Activated CD4-positive, alpha-beta T cell treated with anti-CD3 and anti-CD28 coated beads, Interleukin-2, amount 50 U/mL, for 4 hours (primary cell): ENCODE results near the gene SLC2A8.

Source experiments
- DNase-seq, 2 experiments: peaks; one replicate each; pipeline ENCODE4 v3.0.0-alpha.2; 2020

Gene SLC2A8

DNA sequence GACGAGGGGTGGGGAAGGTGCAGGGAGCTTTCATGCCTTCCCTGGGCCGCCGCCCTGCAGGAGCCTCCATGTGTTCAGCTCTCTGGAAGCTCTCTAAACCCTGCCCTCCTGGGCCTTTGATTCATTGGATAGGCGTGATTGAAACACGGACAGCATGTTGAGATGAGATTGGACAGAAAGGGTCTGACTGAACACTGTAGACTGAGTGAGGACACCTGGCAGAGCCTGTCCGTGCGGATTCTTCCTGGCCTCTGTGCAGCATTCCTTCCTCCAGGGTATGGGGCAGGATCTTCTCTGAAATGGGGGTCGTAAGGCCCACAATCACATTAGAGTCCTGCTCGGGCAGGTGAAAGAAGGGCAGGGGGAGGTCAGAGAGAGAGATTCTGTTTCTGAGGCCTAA is 41.4 kb downstream of the SLC2A8 start:
- DNase-seq = no peak

DNA sequence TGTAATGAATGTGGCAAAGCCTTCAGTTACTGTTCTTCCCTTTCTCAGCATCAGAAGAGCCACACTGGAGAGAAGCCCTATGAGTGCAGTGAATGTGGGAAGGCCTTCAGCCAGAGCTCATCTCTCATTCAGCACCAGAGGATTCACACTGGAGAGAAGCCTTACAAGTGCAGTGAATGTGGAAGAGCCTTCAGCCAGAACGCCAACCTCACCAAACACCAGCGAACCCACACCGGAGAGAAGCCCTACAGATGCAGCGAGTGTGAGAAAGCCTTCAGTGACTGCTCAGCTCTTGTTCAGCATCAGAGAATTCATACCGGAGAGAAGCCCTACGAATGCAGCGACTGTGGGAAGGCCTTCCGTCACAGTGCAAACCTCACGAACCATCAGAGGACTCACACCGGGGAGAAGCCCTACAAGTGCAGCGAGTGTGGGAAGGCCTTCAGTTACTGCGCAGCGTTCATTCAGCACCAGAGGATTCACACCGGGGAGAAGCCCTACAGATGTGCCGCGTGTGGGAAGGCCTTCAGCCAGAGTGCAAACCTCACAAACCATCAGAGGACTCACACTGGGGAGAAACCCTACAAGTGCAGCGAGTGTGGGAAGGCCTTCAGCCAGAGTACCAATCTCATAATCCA is 47.4 kb downstream of the SLC2A8 start:
- no peak for DNase-seq

DNA sequence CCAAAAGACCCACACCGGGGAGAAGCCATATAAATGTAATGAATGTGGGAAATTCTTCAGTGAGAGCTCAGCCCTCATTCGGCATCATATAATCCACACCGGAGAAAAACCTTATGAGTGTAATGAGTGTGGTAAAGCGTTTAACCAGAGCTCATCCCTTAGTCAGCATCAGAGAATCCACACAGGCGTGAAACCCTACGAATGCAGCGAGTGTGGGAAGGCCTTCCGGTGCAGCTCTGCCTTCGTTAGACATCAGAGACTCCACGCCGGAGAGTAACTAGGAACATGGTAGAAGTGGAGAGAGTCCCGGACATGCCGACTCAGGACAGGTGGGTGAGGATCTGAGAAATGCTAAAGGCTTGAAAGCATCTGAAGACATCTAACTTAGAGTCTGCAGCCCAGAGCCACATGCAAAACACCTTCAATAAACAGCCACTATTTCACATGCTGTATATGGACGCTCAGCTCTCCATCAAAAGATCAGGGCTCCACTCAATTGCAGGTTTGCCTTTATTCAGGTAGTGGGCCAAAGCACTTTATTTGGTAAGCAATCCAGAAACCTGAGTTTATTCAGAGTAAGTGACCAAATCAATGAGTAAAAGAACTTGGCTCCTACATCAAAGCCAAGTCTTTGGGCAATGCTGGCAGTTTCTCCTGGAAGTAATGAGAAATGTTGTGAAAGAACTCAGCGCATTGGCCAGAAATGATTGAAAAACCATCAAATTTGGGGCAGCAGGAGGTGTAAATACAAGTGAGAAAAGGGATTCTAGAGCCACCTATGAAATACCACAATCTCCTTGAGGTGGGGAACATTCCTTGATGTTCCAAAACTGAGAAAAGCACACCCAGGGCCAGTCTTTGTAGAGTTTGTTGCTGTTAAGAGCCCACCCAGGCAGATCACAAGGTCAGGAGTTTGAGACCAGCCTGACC is 48.2 kb downstream of the SLC2A8 start:
- DNase-seq = no peak

DNA sequence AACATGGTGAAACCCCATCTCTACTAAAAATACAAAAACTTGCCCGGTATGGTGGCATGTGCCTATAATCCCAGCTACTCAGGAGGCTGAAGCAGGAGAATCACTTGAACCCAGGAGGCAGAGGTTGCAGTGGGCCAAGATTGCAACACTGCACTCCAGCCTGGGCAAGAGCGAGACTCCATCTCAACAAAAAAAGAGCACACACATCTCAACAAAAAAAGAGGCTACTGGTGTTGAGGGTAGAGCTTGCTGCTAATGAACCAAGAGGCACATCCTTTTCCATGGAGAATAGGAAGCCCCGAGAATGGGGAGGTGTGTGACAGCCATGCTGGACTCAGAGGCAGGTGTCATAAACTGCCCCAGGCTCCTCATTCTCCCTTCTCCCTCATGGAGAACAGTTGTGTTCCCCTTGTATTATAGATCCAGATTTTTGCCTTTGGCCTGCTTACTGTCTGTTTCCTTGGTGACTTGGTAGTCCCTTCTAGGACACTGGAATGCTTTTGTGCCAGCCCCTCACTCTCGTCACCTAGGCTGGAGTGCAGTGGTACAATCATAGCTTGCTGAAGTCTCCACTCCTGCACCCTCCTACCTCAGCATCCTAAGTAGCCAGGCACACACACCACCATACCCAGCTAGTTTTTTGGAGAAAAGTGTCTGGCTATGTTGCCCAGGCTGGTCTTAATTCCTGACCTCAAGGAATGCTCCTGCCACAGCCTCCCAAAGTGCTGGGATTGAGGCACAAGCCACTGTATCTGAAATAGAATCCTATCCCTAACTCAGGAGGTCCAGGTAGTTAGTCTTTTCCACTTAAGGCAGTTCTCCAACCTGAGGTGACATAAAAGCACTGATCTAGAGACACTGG is 49.1 kb downstream of the SLC2A8 start:
- no peak for DNase-seq

DNA sequence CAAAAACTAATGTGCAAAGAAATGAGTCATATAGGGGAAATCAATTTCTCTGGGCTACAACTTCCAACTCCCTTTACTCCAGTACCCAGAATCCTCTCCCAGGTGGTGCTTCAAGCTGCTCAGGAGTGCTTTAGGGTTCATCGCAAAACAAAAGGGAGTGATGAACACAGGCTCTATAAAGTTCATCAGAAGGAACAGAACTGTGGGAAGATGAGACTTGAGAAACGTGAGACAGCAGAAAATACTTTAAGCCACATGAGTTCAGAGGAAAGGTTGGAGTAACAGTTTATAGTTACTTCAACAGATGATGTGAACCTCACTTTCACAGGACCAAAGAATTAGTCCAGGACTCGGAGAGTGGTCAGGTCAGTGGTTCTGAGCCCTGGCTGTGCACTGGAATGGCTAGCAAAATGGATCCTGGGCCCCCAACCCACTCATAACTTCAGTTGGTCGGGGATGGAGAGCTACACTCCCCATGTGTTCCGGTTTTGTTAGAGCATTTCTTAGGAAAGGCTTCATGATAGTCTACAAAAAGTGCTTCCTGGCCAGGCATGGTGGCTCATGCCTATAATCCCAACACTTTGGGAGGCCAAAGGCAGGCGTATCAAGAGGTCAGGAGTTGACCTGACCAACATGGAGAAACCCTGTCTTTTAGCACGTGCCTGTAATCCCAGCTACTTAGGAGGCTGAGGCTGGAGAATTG is 49.9 kb downstream of the SLC2A8 start:
- no peak for DNase-seq

DNA sequence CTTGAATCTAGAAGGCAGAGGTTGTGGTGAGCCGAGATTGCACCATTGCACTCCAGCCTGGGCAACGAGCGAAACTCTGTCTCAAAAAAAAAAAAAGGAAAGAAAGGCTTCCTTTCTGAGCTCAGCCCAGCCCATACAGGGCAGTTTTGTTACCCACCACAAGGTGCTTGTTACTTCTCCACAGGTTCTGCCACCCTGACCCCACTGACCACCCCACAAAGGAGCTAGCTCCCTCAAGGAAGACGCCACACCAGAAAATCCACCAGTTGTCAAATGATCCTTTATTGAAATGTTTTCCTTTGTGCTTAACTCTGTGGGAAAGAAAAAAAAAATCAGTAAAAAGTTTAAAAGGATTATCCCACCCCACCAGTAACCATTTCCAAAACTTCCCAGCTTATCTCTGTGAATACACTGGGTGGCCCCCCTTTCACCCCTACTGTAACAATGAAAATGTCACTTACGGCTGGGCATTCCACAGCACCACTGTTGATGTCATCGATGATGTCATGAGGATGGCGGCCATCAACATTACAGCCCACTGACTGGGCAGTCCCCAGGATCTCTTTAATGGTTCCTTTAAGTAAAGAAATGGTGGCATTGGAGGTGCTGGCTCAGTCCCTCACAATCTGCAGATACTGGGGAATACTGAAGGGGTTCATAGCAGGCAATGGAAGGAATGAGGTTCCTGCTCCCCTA is 50.6 kb downstream of the SLC2A8 start:
- DNase-seq = no peak

DNA sequence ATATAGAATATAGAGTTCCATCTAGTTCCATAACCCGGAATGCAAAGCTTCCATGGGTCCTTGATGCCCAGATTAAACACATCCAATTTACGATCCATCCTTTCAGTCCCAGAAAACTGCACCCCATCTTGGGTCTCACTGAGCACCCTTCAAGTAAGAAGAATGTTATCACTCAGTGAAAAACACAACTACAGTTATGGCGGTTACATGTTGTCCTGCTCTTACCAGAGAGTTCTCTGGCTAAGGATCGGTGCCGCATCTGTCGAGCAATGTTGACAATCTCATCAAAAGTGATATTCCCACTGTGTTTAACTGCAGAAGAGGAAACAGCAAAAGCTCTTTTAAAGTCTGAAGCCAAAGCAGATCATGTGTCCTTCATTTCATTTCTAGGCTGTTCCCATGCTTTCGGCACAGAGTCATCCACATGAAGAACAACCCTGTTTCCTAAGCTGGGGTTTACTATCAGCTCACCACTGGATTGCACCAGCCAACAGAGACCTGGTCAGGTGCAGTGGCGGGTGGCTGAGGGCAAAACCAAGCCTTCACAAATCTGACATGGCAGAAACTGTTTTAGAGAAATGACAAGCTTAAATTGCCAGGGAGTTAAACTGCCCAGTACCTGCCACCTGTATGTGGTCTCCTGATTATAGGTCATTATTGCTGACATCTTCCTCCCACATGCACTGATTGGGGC is 51.3 kb downstream of the SLC2A8 start:
- DNase-seq = no peak

DNA sequence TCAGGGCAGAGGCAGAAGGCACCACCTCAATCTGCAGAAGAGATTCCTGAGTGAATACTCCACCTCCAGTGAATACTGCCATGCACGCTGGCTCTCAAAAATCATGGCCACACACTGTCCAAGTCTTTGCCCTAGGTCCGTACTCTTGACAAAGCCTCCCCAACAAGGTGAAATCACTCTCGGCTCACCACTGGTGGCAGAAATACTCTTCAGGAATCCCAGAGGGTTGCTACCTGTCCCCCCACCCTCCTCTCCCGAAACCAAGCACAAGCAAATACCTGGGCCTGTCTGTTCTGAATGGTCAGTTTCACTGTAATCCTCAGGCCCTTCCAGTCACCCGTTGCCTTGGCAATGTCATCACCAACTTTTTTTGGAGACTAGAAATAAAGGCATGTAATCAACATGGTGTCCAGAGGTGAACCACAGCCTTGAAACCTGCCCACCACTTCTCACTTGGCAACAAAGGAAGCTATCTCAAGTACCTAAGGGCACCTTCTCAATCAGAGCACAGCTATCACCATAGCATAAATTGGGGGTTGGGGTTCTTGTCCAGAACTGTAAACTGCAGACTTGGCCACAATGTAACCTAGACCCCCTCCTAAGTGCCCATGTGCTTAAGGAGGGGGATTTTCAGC is 52.5 kb downstream of the SLC2A8 start:
- DNase-seq = no peak

DNA sequence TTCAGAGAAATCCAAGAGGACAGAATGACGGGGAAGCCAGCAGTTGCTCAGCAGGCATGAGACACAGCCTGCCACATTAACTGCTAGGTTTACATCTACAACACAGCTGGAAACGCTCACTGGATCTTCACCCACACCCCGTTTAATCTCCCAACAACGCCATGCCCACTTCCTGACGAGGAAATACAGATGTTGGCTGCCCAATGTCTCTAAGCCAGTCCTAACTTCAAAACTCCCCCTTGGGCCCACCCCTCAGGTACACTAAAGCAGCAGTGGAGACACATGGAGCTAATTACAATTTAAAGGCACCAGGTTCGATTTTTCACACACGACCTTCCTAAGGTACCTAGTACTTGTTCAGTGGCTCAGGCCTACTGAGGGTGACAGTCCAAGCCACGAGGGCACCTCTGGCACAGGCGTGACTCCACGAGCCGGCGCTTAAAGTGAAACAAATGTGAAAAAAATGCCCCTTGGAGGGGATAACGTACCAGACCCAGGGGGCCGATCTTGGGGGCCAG is 53.3 kb downstream of the SLC2A8 start:
- DNase-seq = no peak

DNA sequence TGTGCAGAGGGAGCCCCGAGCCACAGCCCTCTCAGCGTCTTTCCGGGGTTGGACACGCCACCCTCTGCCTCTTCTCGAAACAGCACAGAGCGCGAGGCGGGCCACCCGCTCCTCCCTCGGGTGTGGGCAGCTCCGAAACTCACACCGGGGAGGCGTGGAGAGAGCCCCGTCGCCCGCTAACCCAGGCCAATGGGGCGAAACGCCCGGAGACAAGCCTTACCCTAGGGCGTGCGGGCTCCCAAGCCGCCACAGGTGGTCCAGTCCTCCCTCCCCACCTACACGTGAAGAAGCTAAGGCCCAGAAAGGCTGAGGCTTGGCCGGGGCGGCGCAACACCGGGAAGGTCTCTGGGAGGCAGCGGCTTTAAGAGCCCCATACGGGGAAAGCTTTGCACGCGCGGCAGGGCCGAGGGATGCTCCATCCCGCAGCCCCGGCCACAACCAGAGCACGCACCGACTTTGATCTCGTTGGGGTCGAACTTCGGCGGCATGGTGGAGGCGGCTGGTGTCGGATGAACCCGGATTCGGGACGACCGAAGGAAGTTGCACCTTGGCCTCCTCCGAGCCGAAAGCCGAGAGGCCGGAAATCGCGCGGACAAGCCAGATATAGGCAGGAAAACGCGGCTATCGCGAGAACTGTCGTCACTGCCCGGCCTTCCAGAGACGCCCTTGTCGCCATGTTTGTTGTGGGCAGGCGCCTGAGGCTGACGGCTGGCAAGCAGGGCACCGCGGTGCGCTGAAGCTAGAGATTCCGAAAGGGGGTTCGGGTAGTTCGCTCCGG is 54.0 kb downstream of the SLC2A8 start, which contains the start of the genes LRSAM1 and RPL12:
LRSAM1 (plus strand) TSS at position 681 of the 778 bp plus-strand sequence. CDS start 3,018 bp downstream, outside the sequence.
RPL12 (minus strand) TSS at position 577 of the 778 bp plus-strand sequence; CDS start at position 488, 89 bp downstream.
- DNase-seq = peak; percentile 98 to 99

DNA sequence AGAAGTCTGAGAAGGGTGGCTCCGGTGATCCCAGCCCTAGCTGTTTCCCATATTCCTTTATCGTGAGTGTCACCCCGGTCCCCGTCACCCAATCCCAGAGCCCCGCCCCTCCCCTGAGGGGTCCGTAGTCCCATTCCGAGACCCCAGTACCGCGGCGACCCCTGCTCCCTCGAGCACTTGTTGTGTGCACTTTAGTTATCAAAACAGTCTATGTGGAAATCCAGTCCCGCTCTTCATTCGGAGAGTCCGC is 54.6 kb downstream of the SLC2A8 start:
- no peak for DNase-seq

DNA sequence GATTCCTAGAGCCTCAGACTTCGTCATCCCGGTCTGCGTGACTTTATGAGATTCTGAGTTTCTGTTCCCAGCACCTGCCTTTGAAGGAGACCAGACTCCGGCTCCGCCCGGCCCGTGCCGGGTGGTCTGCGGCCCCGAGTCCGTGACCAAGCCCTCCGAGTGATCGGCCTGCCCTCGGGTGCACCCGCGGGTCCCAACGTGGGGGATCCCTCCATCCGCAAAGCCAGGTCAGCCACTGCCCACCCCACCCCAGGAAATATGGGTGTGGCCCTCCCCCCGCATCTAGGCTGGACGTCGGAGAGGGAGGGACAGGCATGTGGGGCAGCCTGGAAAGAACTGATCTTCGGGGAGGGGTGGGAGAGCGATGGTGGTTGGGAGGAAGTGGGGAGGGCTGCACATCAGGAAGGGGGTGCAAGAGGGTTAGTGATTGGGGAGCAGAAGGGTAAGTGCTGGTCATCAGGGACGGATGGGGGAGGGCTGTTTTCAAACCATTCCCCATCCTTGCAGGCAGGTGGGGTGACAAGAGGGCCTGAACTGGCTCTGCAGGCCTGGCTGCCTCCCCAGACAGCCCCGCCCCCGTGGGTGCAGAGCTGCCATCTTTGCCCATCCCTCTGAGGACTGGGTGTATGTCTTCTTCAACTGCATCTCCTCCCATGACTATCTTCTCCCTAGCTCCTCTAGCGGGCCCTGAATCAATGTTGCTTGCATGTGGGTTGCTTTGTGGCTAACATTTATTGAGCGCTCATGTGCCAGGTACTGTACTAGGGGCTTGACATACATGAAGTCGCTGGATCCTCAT is 55.1 kb downstream of the SLC2A8 start:
- peak; percentile 42 to 45 for DNase-seq

DNA sequence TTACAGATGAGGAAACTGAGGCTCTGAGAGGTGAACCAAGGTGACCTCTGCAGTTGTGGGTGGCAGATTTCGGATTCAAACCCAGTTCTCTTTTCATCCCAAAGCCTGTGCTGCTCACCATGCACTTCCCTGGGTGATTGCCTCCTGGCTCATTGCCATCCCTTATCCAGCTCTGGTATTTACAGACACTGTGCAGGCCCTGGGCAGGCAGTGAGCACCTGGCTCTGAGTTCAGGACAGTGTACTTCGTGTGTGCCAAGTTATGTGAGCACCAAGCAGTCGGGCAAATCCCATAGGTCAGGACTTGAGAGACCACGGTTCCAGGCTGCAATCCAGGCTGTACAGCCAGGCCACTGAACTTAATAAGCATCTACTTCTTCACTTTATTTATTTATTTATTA is 55.7 kb downstream of the SLC2A8 start:
- DNase-seq = no peak

DNA sequence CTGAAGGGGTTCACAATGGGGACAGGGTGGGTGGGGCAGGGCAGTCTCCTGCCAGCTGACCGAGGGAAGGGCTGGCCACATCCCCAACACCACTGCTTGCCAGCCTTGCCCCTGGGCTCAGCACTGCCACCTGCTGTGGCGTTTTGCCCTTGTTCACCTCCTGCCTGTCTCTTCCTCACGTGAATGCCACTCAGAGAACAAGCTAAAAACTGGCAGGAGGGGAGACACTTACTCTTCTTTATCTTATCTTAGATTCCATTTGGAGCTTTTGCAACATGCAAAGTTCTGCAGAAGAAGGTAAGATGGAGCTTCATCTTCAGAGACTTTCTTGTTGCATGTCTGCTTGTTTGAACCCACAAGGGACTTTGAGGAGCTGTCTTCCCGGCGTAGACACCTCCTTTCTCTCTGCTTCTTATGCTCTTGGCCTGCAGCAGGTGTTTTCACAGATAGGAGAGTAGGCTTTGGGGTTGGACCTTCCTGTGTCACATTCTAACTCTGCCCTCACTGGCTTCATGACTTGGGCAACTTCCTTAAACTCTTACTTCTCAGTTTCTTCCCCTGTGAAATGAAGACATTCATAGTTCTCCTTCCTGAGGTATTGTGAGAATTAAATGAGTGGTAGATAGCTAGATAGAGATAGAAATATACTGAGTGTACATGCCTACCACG is 58.5 kb downstream of the SLC2A8 start:
- DNase-seq = no peak

DNA sequence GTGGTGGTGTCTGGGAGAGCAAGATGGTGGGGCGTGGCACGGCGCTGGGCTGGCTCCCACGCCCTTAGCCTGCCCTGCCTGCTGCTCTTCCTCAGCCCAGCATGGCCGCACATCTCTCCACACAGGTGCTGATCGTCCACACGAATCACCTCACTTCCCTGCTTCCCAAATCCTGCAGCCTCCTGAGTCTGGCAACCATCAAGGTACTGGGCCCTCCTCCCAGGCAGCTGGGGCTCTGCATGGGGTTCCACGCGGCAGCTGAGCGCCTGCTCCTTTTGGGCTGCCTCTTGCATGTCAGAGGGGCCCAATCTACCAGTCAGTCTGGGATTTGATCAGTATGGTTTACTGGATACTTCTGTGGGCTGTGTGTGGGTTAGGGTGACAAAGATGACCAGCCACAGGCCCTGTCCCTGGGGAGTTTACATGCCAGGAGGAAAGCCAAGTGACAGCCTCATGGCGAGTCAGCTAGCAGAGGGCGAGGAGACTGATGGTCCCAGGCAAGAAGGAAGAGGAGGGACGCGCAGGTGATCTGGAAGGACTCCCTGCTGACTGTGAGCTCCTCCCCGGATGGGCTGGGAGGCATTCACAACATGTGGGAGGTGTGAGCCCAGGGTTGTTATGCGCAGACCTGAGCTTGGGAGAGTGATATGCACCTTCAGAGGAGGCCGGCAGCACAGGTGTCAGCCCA is 60.4 kb downstream of the SLC2A8 start:
- DNase-seq = no peak
